ENCODE data around the gene LPCAT2.

- no peak for TF ChIP-seq POLR2A (IDR thresholded peaks at IDR 0.05; ENCODE audit: low read depth, low read length)
- TF ChIP-seq SPI1 (IDR thresholded peaks at IDR 0.05; ENCODE audit: low read depth, low read length): no peak
Measured at GRCh38 chr16:55510185-55510805, 1.4 kb downstream of the LPCAT2 start.

All from GM12891 (cell line).